Measurements from ENCODE around the gene MCF2L2.

GRCh38 chr3:183369117-183369516 is 59.3 kb downstream of the MCF2L2 start:
- TF ChIP-seq BHLHE40 (IDR thresholded peaks at IDR 0.05; ENCODE audit: borderline replicate concordance), result no peak
- TF ChIP-seq LEF1 (IDR thresholded peaks at IDR 0.05; ENCODE audit: borderline replicate concordance), result no peak
- no peak for TF ChIP-seq SP1 (IDR thresholded peaks at IDR 0.05)
- no peak for TF ChIP-seq TARDBP (IDR thresholded peaks at IDR 0.05)
- TF ChIP-seq ELF4 (IDR thresholded peaks at IDR 0.05), result no peak
- TF ChIP-seq SUZ12 (IDR thresholded peaks at IDR 0.05), result no peak
- TF ChIP-seq NFRKB (IDR thresholded peaks at IDR 0.05), result no peak
- TF ChIP-seq CTBP1 (IDR thresholded peaks at IDR 0.05; ENCODE audit: borderline replicate concordance), result no peak

Data from HEK293T (cell line).